Amniotic stem cell (primary cell): ENCODE data around the gene SWAP70.
"Not testable (repeated sequence)": the region's sequence is repeated elsewhere in the genome, so short reads cannot be mapped to it uniquely, and the experiment has no call there.

ENCODE experiments used
- DNase-seq: peaks from one replicate; lab custom pipeline; 2025; lab: John Stamatoyannopoulos, UW

The SWAP70 gene

GRCh38 chr11:9692691-9693090 lies 28.8 kb downstream of the SWAP70 start:
- no peak for DNase-seq

DNA sequence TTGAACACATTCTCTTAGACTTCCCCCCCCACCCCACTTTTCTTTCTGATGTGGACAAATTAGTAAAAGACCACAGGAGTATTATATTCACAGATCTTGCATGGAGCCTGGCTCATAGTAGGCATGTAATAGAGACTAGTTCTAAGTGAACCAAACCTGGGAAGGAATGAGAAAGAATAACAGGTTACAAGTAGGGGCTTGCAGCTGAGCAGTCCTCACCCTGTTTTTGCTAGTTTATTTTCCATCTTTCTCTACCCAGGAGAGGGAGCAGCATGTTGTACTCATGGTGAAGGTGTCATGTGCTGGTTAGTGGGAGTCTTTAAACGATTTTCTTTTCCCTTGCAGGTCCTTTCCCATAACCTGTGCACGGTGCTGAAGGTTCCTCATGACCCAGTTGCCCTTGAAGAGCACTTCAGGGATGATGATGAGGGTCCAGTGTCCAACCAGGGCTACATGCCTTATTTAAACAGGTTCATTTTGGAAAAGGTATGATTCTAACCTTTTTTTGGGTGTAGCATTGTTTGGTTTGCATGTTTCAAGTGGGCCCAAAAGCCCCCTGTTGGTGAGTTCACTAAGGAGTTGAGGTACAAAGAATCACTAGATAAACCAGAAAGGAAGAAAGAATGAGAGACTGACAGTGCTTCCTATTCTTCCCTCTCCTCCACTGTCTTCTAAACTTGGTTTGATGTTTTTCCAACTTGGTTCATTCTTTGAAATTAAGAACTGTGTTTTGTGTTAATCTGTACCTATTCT lies 30.1 kb downstream of the SWAP70 start:
- no peak for DNase-seq

GRCh38 chr11:9695228-9695627 lies 31.4 kb downstream of the SWAP70 start:
- DNase-seq, result not testable (repeated sequence)

DNA sequence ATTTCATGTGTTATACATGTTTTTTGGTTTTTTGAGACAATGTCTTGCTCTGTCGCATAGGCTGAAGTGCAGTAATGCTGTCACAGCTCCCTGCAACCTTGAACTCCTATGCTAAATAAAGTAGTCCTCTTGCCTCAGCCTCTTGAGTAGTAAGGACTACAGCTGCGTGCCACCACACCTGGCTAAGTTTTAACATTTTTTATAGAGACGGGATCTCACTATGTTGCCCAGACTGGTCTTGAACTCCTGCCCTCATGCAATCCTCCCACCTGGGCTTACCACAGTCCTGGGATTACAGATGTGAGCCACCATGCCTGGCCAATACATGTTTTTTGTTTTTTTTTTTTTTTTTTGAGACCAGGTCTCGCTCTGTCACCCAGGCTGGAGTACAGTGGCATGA lies 33.9 kb downstream of the SWAP70 start:
- DNase-seq, result no peak

DNA sequence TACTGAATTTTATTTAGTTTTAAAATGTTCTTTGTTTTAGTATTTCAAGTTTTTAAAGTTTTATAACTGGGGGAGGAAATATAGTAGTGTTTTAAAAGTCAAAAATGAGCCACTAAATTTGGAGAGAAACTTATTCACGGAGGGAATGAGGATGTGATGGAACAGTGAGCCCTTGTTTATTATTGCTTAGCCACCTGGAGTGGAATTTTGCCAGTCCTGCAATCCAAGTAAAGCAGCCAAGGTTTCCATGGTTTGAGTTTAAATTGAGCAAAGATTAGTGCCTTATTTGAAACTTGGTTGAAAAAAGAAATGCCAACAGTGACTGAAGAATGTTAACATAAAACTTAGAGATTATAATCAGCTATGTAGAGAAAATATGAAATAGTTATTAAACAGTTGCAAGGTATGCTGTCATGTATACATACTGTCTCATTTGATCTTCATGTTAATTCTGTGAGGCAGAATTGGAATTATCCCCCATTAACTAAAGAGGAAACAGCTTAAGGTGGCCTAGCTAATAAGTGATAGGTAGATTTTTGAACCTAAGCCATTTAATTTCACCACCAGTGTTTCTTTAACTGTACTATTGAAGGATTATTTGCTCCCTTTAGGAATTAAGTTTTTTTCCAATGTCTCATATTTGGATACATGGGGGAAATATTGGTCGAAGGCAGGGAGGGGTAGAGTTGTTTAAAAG lies 36.4 kb downstream of the SWAP70 start:
- DNase-seq, result no peak

GRCh38 chr11:9701799-9702198 lies 37.9 kb downstream of the SWAP70 start:
- no peak for DNase-seq

DNA sequence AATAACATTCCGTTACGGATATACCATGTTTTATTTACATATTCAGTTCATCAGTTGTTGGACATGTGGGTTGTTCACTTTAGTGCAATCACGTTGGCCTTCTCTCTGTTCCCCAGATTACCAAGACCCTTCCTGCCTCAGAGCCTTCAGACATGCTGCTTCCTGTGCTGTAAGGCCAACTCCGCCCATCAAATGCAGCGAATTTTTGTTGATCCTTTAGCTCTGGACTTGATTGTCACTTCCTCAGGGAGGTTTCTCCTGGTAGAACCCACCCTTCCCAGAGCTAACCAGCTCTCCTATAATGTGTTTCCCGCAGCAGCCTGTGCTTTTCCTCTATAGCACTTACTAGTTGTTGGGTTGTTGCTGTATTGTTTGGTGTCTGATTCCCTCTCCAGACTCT lies 39.4 kb downstream of the SWAP70 start:
- no peak for DNase-seq

DNA sequence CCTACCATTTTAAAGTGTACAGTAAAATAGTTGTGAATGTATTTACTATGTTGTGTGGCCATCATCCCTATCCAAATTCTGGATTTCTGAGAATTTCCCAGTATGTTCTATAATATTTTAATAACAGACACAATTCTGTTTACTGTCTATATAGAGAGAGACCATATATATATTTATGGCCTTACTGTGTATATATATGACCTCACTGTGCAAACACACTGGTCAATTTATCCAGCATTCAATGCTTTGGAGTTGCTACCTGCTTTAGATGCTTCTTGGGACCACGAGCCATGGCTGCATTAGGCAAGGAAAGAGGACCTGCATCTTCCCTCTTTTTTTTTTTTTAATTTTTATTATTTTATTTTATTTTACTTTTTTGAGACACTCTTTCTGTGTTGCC lies 40.2 kb downstream of the SWAP70 start:
- no peak for DNase-seq

GRCh38 chr11:9704620-9705019 lies 40.7 kb downstream of the SWAP70 start:
- no peak for DNase-seq

DNA sequence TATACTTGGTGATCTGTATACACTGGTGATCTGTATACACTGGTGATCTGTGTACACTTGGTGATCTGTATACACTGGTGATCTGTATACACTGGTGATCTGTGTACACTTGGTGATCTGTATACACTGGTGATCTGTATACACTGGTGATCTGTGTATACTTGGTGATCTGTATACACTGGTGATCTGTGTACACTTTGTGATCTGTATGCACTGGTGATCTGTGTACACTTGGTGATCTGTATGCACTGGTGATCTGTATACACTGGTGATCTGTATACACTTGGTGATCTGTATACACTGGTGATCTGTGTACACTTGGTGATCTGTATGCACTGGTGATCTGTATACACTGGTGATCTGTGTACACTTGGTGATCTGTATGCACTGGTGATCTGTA lies 41.5 kb downstream of the SWAP70 start:
- DNase-seq, result not testable (repeated sequence)

DNA sequence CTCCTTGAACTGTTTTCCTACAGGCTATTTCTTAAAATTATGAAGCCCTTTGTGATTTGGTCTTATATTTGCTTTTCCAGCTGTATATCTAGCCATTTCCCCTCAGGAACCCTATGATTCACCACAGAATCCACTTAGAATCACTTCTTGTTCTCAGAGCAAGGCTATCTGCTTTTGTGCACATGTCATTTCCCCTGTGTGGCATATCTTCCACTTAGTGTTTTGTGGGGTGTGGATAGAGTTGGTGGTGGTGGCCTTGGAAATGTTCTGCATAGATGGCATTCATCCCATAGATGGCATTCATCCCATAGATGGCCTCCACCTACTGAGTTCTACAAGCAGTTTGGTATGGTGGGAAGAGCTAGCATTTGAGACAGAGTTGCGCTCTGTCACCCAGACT lies 44.7 kb downstream of the SWAP70 start:
- no peak for DNase-seq

DNA sequence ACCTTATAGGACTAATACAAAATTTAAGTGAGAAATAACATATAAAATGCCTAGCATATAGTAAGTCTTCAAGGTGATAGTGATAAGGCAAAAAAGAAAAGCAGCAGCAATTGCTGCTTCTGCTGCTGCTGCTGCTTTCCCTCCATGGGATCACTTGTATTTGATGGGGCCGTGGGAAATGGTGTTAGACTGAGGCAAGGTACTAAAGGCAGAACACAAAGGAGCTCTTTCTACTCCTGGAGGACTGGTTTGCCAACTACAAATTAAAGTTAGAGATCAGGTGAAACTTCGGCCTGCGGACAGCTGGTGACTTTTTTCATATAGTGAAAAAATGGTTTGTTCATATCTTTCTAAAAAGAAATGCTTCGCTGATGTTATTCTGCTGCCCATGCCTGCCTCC lies 46.3 kb downstream of the SWAP70 start:
- DNase-seq, result no peak

DNA sequence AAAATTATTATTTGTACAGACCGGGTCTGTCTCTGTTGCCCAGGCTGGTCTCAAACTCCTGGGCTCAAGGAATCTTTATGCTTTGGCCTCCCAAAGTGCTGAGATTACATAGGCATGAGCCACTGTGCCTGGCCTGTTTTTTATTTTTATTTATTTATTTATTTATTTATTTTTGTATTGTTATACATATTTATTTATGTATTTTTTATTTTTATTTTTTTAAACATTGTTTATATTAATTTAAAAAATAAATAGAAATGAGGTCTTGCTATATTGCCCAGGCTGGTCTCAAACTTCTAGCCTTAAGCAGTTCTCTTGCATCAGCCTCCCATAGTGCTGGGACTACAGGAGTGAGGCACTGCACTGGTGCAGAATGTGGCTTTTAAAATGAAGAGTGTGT lies 47.0 kb downstream of the SWAP70 start:
- DNase-seq, result no peak

GRCh38 chr11:9711454-9712307 lies 47.8 kb downstream of the SWAP70 start:
- no peak for DNase-seq

DNA sequence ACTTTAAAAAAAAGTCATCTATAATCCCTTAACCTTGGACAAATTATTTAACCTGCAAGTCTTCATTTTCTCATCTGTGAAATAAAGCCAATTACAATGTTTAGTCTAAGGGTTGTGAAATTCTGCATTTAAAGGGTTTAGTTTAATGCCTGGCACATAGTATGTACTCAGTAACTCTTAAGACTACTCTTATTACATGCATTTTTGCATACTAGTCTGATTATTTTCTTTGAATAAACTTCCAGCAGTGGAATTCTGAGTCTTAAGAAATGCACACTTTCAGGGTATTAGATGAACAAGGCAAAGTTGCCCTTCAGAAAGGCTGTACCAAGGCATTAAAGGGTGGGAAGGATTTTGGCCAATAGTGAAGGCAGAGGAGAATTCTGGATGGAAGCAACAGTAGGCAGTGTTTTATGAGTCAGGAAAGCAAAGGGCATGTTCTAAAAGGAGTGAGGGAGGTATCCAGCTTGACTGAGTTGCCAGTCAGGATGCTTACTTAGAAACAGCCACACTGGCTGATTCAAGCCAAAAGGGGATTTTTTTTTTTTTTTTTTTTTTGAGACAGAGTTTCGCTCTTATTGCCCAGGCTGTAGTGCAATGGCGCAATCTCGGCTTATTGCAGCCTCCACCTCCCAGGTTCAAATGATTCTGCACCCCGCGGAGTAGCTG lies 50.5 kb downstream of the SWAP70 start:
- no peak for DNase-seq

DNA sequence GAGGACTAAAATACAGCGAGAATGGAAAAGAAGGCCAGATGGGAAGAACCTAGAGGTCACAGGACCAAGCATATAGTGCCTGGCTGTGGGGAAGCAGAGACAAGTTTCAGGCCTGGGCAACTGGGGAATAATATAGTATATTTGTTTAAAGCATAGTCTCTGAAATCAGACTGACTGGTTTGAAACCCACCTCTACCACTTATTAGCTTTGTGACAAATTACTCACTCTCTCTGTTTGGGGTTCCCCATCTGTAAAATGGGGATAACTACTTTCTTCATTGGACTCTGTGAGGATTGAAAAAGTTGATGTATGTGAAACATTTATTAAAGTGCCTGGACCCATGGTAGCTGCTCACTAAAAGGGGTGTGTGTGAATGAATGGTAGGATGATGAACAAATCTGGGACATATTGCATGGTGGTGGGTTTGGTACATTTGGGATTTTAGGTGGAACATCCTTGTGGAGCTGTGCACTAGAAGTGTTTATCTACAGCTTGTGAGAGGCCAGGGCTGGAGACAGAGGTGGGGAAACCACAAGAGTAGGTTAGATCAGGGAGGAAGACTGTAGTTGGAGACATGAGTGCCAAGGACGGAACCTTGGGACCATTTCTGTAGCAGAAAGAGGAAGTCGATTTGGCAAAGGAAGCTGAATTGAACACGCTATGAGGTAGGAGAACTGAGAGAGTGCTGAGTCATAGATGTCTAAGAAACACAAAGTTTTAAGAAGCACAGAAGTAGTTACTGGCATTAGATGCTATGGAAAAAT lies 52.6 kb downstream of the SWAP70 start:
- DNase-seq, result no peak

GRCh38 chr11:9717040-9717357 lies 53.1 kb downstream of the SWAP70 start:
- no peak for DNase-seq

DNA sequence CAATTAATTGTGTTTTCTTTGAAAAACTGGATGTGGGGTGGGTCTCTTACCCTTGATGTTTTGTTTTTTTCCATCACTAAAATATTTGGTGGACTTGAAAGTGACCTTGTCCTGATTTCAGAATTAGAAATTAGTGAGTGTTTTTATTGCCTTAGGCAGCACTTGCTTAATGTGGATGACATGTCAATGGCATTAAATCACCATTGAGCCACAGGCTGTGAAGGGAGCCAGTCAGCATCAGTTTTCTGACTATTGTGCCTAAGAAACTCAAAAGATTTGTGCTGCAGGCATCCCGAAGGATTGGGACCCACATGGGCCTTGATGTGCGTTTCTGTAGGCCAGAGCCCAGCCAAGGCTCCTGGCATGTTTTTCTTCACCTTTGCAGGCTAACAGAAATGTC lies 53.8 kb downstream of the SWAP70 start:
- no peak for DNase-seq

GRCh38 chr11:9718147-9718546 lies 54.3 kb downstream of the SWAP70 start:
- DNase-seq, result no peak

GRCh38 chr11:9719566-9720289 lies 55.9 kb downstream of the SWAP70 start:
- DNase-seq, result no peak

- no peak for DNase-seq
Measured at GRCh38 chr11:9720290-9720630, 56.4 kb downstream of the SWAP70 start.
